ENCODE results near the gene SCP2D1. TPM values are rescaled to one million over a fixed set of nuclear protein-coding genes. Genes with fewer than 3 reads are reported as not detected.

Gene SCP2D1
- total RNA-seq (2022; extraction: Qiagen RNA extraction): not detected in 5 replicates

DNA sequence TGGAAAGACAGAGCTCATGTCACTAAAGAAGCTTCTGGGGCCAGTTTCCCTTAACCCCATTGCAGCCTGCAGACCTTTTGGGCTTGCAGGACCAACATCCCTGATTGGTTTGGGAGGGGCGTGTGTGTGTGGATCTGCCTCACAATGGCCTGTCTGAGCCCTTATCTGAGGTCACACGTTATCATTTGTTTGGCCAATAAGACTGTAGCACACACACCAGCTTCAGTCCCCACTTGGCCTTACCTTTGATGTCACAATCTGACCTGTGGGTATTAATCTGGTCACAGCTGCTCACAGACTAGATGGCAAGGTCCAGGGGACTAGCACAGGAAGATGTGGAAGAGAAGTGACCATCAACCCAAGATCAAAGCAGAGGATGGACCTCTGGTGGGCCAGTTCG lies at the start of gene SCP2D1:
Gene SCP2D1, plus strand, starts transcription at position 301 of the 400 bp plus-strand sequence. Its CDS starts 33 bp downstream, at position 334.

Other genes starting within 250 kb of the SCP2D1 start
- 123 to 146 TPM (median 127 TPM) in 5 replicates for gene SMIM26, start 246.4 kb upstream of the SCP2D1 start, total RNA-seq (2022; extraction: Qiagen RNA extraction)
- 76.2 to 83.8 TPM (median 78.1 TPM) in 5 replicates for gene DTD1, start 225.7 kb upstream of the SCP2D1 start, total RNA-seq (2022; extraction: Qiagen RNA extraction)

Measured in A549 treated with AZD2906 at 1 μM for 4 hours (cell line).